A549 (cell line): ENCODE data around the gene ZNF768. TPM values are rescaled to one million over a fixed set of nuclear protein-coding genes. Genes with fewer than 3 reads are reported as not detected.
A peak's percentile ranks its signal among the peaks of the same experiment; 100 is the strongest.

Source experiments
- ATAC-seq, 2 experiments: fragments of 200-7000 bp in 1 of 2; fragments of >200 bp in 1 of 2; cut with Nextera tagmentation in 1 of 2; cut with Tn5 transposase in 1 of 2; 3 replicates each; pipeline versions ENCODE4 v1.8.0 to v1.9.1; 2018 to 2020; ENCODE audit warnings: mild to moderate bottlenecking in 1 of 2, moderate library complexity in 1 of 2
- CTCF ChIA-PET: fragments of 300-600 bp; sonication (Branson Sonifier 250); formaldehyde crosslinking; extraction: SDS; loops from one replicate; lab custom pipeline; 2021; ENCODE audit warnings: antibody characterized with exemption, inconsistent platforms; lab: Yijun Ruan, JAX
- POLR2A ChIA-PET: fragments of 350-600 bp; formaldehyde crosslinking; extraction: SDS; loops from one replicate; lab custom pipeline; 2021; ENCODE audit warnings: antibody characterized with exemption, inconsistent platforms; lab: Yijun Ruan, JAX
- DNase-seq, 2 experiments: peaks; one replicate each; pipeline versions ENCODE4 v3.0.0 to v3.0.0-alpha.2; 2011 to 2016; ENCODE audit warnings: low read depth in 1 of 2, low spot score in 1 of 2
- FAIRE-seq: peaks from 2 replicates; lab custom pipeline; 2011; peaks lifted over from hg19 to GRCh38; lab: Jason Lieb, UNC
- H3K27ac ChIP-seq, 2 experiments: fragments of >200 bp; sonication (Bioruptor Twin); formaldehyde crosslinking; 3 replicates each; pipeline ENCODE4 v1.5.1; 2016 to 2017
- H3K4me1 ChIP-seq: fragments of >200 bp; sonication (Bioruptor Twin); formaldehyde crosslinking; 3 replicates; pipeline ENCODE4 v1.6.1; 2016
- H3K4me2 ChIP-seq: fragments of >200 bp; sonication (Bioruptor Twin); formaldehyde crosslinking; 3 replicates; pipeline ENCODE4 v1.6.1; 2016
- H3K4me3 ChIP-seq: fragments of >200 bp; sonication (Bioruptor Twin); formaldehyde crosslinking; 3 replicates; pipeline ENCODE4 v1.5.1; 2016
- H3K9me3 ChIP-seq: fragments of >200 bp; sonication (Bioruptor Twin); formaldehyde crosslinking; 3 replicates; pipeline ENCODE4 v1.6.1; 2016
- ATOH8 ChIP-seq: fragments of 250-450 bp; sonication (Bioruptor Pico); IDR thresholded peaks from 2 replicates; pipeline ENCODE4 v1.5.0; 2020; ENCODE audit warnings: low read depth, mild to moderate bottlenecking, moderate library complexity
- CHD2 ChIP-seq: fragments of 150-350 bp; IDR thresholded peaks from 2 replicates; pipeline ENCODE4 v1.6.1; 2014; ENCODE audit warnings: low read length; ENCODE audit not compliant: partially characterized antibody
- CTCF ChIP-seq: fragments of >200 bp; sonication (Bioruptor Twin); formaldehyde crosslinking; IDR thresholded peaks from 3 replicates; pipeline ENCODE4 v1.5.1; 2016
- E2F6 ChIP-seq: IDR thresholded peaks from 2 replicates; pipeline ENCODE4 v1.6.1; 2012; ENCODE audit warnings: low read depth, borderline replicate concordance
- ESRRA ChIP-seq: fragments of 150-350 bp; IDR thresholded peaks from 2 replicates; pipeline ENCODE4 v1.6.1; 2014; ENCODE audit warnings: mild to moderate bottlenecking, low read length, borderline replicate concordance
- FOSL2 ChIP-seq, 2 experiments: fragments of 450-650 bp in 1 of 2; fragments of >200 bp in 1 of 2; sonication (Bioruptor Twin) in 1 of 2; formaldehyde crosslinking; IDR thresholded peaks; 2 replicates each; pipeline versions ENCODE4 v1.5.0 to v1.6.1; 2016 to 2020; ENCODE audit warnings: mild to moderate bottlenecking in 1 of 2, moderate library complexity in 1 of 2
- HEYL ChIP-seq: fragments of 250-450 bp; sonication (Bioruptor Pico); IDR thresholded peaks from 2 replicates; pipeline ENCODE4 v1.8.0; 2021; ENCODE audit warnings: mild to moderate bottlenecking, moderate library complexity
- PBX3 ChIP-seq: IDR thresholded peaks from 2 replicates; pipeline ENCODE4 v1.6.1; 2012
- POLR2A ChIP-seq: IDR thresholded peaks from 2 replicates; pipeline ENCODE4 v1.6.1; 2012; ENCODE audit warnings: mild to moderate bottlenecking, low read length
- RAD21 ChIP-seq, 2 experiments: fragments of >200 bp in 1 of 2; sonication (Bioruptor Twin) in 1 of 2; formaldehyde crosslinking in 1 of 2; IDR thresholded peaks in 1 of 2; conservative IDR thresholded peaks in 1 of 2; 2 replicates in 1 of 2; 3 replicates in 1 of 2; pipeline ENCODE4 v1.6.1; 2012 to 2018; ENCODE audit warnings: inconsistent platforms in 1 of 2
- WGBS: methylation state at CpG from one replicate; pipeline ENCODE4 v1.1.6; 2017; ENCODE audit errors: missing lambda C conversion rate; 5-methylcytosine and 5-hydroxymethylcytosine counted together
- polyA plus RNA-seq, 4 experiments: library from polyadenylated mRNA; depleted of rRNA in 3 of 4; stranded (reverse); fragments of >200 nt; fragmentation: RNase III in 1 of 4; extraction: RNeasy Plus Mini Kit Qiagen cat#74134 plus additional on column Dnase treatment in 1 of 4; gene quantifications; 2 replicates in 3 of 4; 3 replicates in 1 of 4; pipeline ENCODE4 v1.2.3, GENCODE V29; 2011 to 2017

ZNF768 gene
- polyA plus RNA-seq, 2 of the 4 experiments (the other 2 are of a cell fraction), result 17.0 to 33.6 TPM

- TF ChIP-seq E2F6 (0 out of 2 replicates have a peak, but pooled peaks have one; percentile 33), CTCF (peak; percentile 14; the same call in 1 of the 3 replicates), PBX3 (peak; percentile 34), RAD21 (conservative IDR thresholded peaks at IDR 0.05 in 1 of 2, IDR thresholded peaks at IDR 0.05 in 1 of 2) (peak in 1 of 2 experiments; percentile 25; a peak in 1 of 5 replicates), ESRRA (no peak), HEYL (CRISPR knock-in tag) (no peak), FOSL2 (IDR thresholded peaks at IDR 0.05) (no peak), FOSL2 (CRISPR knock-in tag; IDR thresholded peaks at IDR 0.05) (no peak)
- TF ChIP-seq, all 56 proteins: peak for 15
These were observed 663 bp upstream of the ZNF768 start (continued) for GRCh38 chr16:30526823-30527634.

- ChIA-PET CTCF (interaction anchor here (1.6 to 2.1 kb wide), 3 partner anchors 9 to 103 kb away, joined by 6 to 8 read pairs (median 6); partner anchors contain the start of gene ZNF747), POLR2A (interaction anchor here (3.1 kb wide), 1 partner anchor 96 kb away, joined by 12 read pairs; the partner anchor contains the start of gene DCTPP1)
- H3K4me2 ChIP-seq, result peak overlapping the region; percentile 81
- no peak for ATAC-seq
- H3K4me3 ChIP-seq, result peak overlapping the region; percentile 85
- H3K27ac ChIP-seq, result peak overlapping the region; percentile 96 to 98
- FAIRE-seq, result no peak
- DNase-seq, result no peak
- TF ChIP-seq ATOH8 (CRISPR knock-in tag) (no peak), CTCF (no peak)
- no peaks in the 10 kb centered on the region for H3K9me3 ChIP-seq
- H3K4me1 ChIP-seq, result peaks cover 27% of the 10 kb centered on the region
- WGBS, result 59% methylated on average over 4 of the region's 4 CpGs
These were observed 576 bp downstream of the ZNF768 start for GRCh38 chr16:30525844-30526136.

- no peaks in the 10 kb centered on the region for H3K9me3 ChIP-seq
- TF ChIP-seq POLR2A, result 0 out of 2 replicates have a peak, but pooled peaks have one; percentile 5
- TF ChIP-seq FOSL2 (IDR thresholded peaks at IDR 0.05), result no peak
- no peak for TF ChIP-seq FOSL2 (CRISPR knock-in tag; IDR thresholded peaks at IDR 0.05)
- TF ChIP-seq E2F6, result no peak
- no peak for TF ChIP-seq CHD2
- TF ChIP-seq, all 56 proteins: peak for 1
- H3K4me3 ChIP-seq, result no peak overlapping the region
- ATAC-seq, result no peak
- CTCF ChIA-PET, result interaction anchor here (1.0 to 2.4 kb wide), 5 partner anchors 10 to 104 kb away, joined by 4 to 9 read pairs (median 7); partner anchors contain the start of genes DCTPP1 and ZNF747
- FAIRE-seq, result no peak
- peak overlapping the region; percentile 81; the same call in 2 of the 3 replicates for H3K4me2 ChIP-seq
- no peak for DNase-seq
- 94% methylated on average over 48 of the region's 60 CpGs for WGBS
- peaks cover 27% of the 10 kb centered on the region for H3K4me1 ChIP-seq
- peak overlapping the region in 1 of 2 experiments; percentile 96; a peak in 2 of 6 replicates for H3K27ac ChIP-seq
- POLR2A ChIA-PET, result interaction anchor here (0.6 to 3.1 kb wide), 6 partner anchors 34 to 109 kb away, joined by 3 to 12 read pairs (median 6); partner anchors contain the start of genes DCTPP1, ZNF689 and ZNF764
These were observed 1.5 kb downstream of the ZNF768 start for GRCh38 chr16:30524575-30525568.
